Ishikawa (cell line): ENCODE data around the gene IGSF23.
A peak's percentile ranks its signal among the peaks of the same experiment; 100 is the strongest.

Source experiments
- CEBPB ChIP-seq: IDR thresholded peaks from 2 replicates; pipeline ENCODE4 v1.6.1; 2012
- CREB1 ChIP-seq: IDR thresholded peaks from 2 replicates; pipeline ENCODE4 v1.6.1; 2012; ENCODE audit warnings: low read depth
- EGR1 ChIP-seq: IDR thresholded peaks from 2 replicates; pipeline ENCODE4 v1.6.1; 2012
- EP300 ChIP-seq: IDR thresholded peaks from 2 replicates; pipeline ENCODE4 v1.6.1; 2012; ENCODE audit warnings: borderline replicate concordance
- FOXM1 ChIP-seq: IDR thresholded peaks from 2 replicates; pipeline ENCODE4 v1.6.1; 2012; ENCODE audit warnings: low read depth, borderline replicate concordance
- MAX ChIP-seq: IDR thresholded peaks from 2 replicates; pipeline ENCODE4 v1.6.1; 2012
- NFIC ChIP-seq: IDR thresholded peaks from 2 replicates; pipeline ENCODE4 v1.6.1; 2012
- RAD21 ChIP-seq: IDR thresholded peaks from 2 replicates; pipeline ENCODE4 v1.6.1; 2012; ENCODE audit warnings: low read depth
- REST ChIP-seq: IDR thresholded peaks from 2 replicates; pipeline ENCODE4 v1.6.1; 2012; ENCODE audit warnings: low read depth, mild to moderate bottlenecking
- TAF1 ChIP-seq: IDR thresholded peaks from 2 replicates; pipeline ENCODE4 v1.6.1; 2012; ENCODE audit warnings: low read depth, mild to moderate bottlenecking
- TCF12 ChIP-seq: IDR thresholded peaks from 2 replicates; pipeline ENCODE4 v1.6.1; 2012; ENCODE audit warnings: low read depth
- TEAD4 ChIP-seq: IDR thresholded peaks from 2 replicates; pipeline ENCODE4 v1.6.1; 2012
- YY1 ChIP-seq: IDR thresholded peaks from 2 replicates; pipeline ENCODE4 v1.6.1; 2012; ENCODE audit warnings: low read depth
- ZBTB7A ChIP-seq: IDR thresholded peaks from 2 replicates; pipeline ENCODE4 v1.6.1; 2012; ENCODE audit warnings: low read depth
- TF ChIP-seq, protein P1 (sequence below): IDR thresholded peaks from 2 replicates; pipeline ENCODE4 v1.6.1; 2012

Gene IGSF23

DNA sequence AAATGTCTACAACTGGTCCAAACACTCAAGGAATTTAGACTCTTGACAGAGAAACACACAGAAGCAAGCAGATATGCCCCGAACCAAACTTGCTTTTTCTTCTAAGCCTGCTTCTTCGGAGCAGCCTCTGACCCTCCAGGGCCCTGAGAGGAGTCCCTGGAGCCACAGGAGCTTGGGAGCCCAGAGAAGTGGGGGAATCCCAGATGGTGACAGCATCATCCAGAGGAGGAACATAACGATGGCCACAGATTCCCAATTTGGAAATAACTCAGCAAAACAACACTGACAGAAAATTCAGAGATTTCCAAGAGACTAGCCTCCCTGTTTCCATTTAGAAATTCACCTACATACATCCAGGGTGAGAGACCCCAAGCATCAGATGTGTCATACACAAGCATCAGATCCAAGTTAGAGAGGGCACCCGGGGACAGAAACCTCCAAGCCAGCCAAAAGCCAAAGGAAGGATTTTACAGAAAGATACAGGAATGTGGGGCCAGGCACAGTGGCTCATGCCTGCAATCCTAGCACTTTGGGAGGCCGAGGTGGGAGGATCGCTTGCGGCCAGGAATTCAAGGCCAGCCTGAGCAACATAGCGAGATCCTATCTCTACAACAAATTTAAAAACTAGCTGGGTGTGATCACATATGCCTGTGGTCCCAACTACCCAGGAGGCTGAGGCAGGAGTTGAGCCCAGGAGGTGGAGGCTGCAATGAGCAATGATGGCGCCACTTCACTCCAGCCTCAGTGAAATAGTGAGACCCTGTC, 28.3 kb downstream of the IGSF23 start:
- no peak for TF ChIP-seq MAX
- TF ChIP-seq TAF1, result no peak
- TF ChIP-seq EGR1, result no peak
- TF ChIP-seq TEAD4, result no peak
- TF ChIP-seq YY1, result no peak
- TF ChIP-seq RAD21, result no peak

- TF ChIP-seq TCF12 (no peak), RAD21 (no peak)
- TF ChIP-seq, protein P1, sequence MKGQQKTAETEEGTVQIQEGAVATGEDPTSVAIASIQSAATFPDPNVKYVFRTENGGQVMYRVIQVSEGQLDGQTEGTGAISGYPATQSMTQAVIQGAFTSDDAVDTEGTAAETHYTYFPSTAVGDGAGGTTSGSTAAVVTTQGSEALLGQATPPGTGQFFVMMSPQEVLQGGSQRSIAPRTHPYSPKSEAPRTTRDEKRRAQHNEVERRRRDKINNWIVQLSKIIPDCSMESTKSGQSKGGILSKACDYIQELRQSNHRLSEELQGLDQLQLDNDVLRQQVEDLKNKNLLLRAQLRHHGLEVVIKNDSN, result no peak
Observed at GRCh38 chr19:44642377-44642776, 29.0 kb downstream of the IGSF23 start.

DNA sequence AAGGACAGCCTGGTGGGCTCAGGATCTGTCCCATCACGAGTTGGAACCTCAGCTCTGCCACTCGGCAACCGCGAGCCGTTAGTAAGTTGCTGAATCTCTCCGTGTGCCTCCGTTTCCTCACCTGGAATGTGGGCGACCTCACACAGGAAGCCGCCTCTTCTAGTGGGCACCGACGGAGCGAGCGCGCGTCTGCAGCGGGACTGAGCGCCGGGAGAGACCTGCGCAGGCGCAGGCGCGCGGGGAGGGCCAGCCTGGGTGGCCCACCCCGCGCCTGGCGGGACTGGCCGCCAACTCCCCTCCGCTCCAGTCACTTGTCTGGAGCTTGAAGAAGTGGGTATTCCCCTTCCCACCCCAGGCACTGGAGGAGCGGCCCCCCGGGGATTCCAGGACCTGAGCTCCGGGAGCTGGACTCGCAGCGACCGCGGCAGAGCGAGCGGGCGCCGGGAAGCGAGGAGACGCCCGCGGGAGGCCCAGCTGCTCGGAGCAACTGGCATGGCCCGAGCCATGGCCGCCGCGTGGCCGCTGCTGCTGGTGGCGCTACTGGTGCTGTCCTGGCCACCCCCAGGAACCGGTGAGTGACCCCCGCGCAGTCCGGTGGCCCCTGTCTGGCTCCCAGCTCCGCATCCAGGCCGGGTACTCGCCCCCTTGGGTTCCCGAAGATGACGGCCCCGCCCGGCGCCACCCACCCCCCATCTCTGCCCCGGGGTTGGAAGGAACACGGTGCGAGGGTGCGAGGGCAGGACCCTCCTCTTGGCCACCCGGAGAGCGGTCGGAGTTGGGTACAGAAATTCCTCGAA, 30.4 kb downstream of the IGSF23 start, which contains the start of gene PVR:
TSS of gene PVR (plus strand) at position 306 of the 797 bp plus-strand sequence. CDS start at position 493, 187 bp downstream.
- TF ChIP-seq, protein P1, result no peak
- TF ChIP-seq REST (no peak), TAF1 (peak; percentile 85), EGR1 (no peak), EP300 (no peak; the same call in 1 of the 2 replicates), YY1 (peak; percentile 71), TEAD4 (peak; percentile 51; the same call in 1 of the 2 replicates), TCF12 (0 out of 2 replicates have a peak, but pooled peaks have one; percentile 35), FOXM1 (no peak), RAD21 (no peak), CREB1 (no peak), ZBTB7A (peak; percentile 92), CEBPB (no peak), NFIC (no peak), MAX (peak; percentile 30; the same call in 1 of the 2 replicates)

- TF ChIP-seq REST (no peak), MAX (peak; percentile 40; the same call in 1 of the 2 replicates), TAF1 (no peak), ZBTB7A (no peak; the same call in 1 of the 2 replicates), TEAD4 (0 out of 2 replicates have a peak, but pooled peaks have one; percentile 9)
- TF ChIP-seq, protein P1, result no peak
Observed at GRCh38 chr19:44644402-44645016, 31.1 kb downstream of the IGSF23 start.
